ENCODE measurements around the gene PCDHA1. TPM values are rescaled to one million over a fixed set of nuclear protein-coding genes. Genes with fewer than 3 reads are reported as not detected.
A peak's percentile ranks its signal among the peaks of the same experiment; 100 is the strongest.

The PCDHA1 gene
- total RNA-seq, 1 experiment from 2014 or later: not detected

- H3K4me3 Mint-ChIP-seq (ENCODE audit: unreplicated experiment): peak overlapping the region; percentile 42
- peak overlapping the region; percentile 94 for H3K27ac Mint-ChIP-seq (ENCODE audit: low read depth, unreplicated experiment)
- intact Hi-C loops (cut with micrococcal nuclease): loop anchor here (1.0 to 5.0 kb wide), 6 partner anchors 27 to 278 kb away; partner anchors contain the start of genes PCDHA12, PCDHAC1 and PCDHAC2
- TF ChIP-seq CTCF (IDR thresholded peaks at IDR 0.05; ENCODE audit: unreplicated experiment): no peak
- ChIA-PET CTCF (interaction anchor here (0.5 to 8.3 kb wide), 16 partner anchors 10 to 658 kb away, joined by 3 to 74 read pairs (median 4); partner anchors contain the start of genes HBEGF, PCDHA12, PCDHAC1 and PCDHAC2), POLR2A (interaction anchor here (0.6 to 8.1 kb wide), 24 partner anchors 9 to 317 kb away, joined by 3 to 146 read pairs (median 4); partner anchors contain the start of genes PCDHA12, PCDHAC1, PCDHAC2 and PCDHB1)
- peaks cover 12% of the 10 kb centered on the region for H3K36me3 Mint-ChIP-seq (ENCODE audit: insufficient read depth, unreplicated experiment)
- H3K27me3 Mint-ChIP-seq (ENCODE audit: insufficient read depth, unreplicated experiment): no peaks in the 10 kb centered on the region
- TSS peak; percentile 41 for BruUV-seq (replicated peaks)
- peaks cover 30% of the 10 kb centered on the region for H3K4me1 Mint-ChIP-seq (ENCODE audit: insufficient read depth, unreplicated experiment)
- H3K9me3 Mint-ChIP-seq (ENCODE audit: unreplicated experiment): no peaks in the 10 kb centered on the region
- DNase-seq (ENCODE audit: unreplicated experiment): peak; percentile 97
Observed at GRCh38 chr5:141003791-141004611, 218.1 kb downstream of the PCDHA1 start.

GRCh38 chr5:141007791-141008190 lies 221.9 kb downstream of the PCDHA1 start:
- no TSS peak for BruUV-seq (replicated peaks)
- no peak overlapping the region for H3K27ac Mint-ChIP-seq (ENCODE audit: low read depth, unreplicated experiment)
- intact Hi-C loops (cut with micrococcal nuclease): no loop called here
- no peaks in the 10 kb centered on the region for H3K27me3 Mint-ChIP-seq (ENCODE audit: insufficient read depth, unreplicated experiment)
- TF ChIP-seq CTCF (IDR thresholded peaks at IDR 0.05; ENCODE audit: unreplicated experiment): no peak
- ChIA-PET POLR2A (interaction anchor here (1.4 to 1.8 kb wide), 2 partner anchors 8 to 41 kb away, joined by 3 to 6 read pairs; partner anchors contain the start of gene PCDHAC2), CTCF (interaction anchor here (0.8 to 3.2 kb wide), 4 partner anchors 25 to 98 kb away, joined by 3 to 21 read pairs (median 4); partner anchors contain the start of gene PCDHAC1)
- H3K36me3 Mint-ChIP-seq (ENCODE audit: insufficient read depth, unreplicated experiment): peaks cover 6% of the 10 kb centered on the region
- DNase-seq (ENCODE audit: unreplicated experiment): no peak
- H3K4me1 Mint-ChIP-seq (ENCODE audit: insufficient read depth, unreplicated experiment): peaks cover 16% of the 10 kb centered on the region
- no peaks in the 10 kb centered on the region for H3K9me3 Mint-ChIP-seq (ENCODE audit: unreplicated experiment)
- H3K4me3 Mint-ChIP-seq (ENCODE audit: unreplicated experiment): no peak overlapping the region

- Mint-ChIP-seq H3K9me3 (ENCODE audit: unreplicated experiment) (no peaks in the 10 kb centered on the region), H3K4me1 (ENCODE audit: insufficient read depth, unreplicated experiment) (peaks cover 5% of the 10 kb centered on the region), H3K4me3 (ENCODE audit: unreplicated experiment) (no peak overlapping the region), H3K27ac (ENCODE audit: low read depth, unreplicated experiment) (no peak overlapping the region), H3K27me3 (ENCODE audit: insufficient read depth, unreplicated experiment) (no peaks in the 10 kb centered on the region), H3K36me3 (ENCODE audit: insufficient read depth, unreplicated experiment) (no peaks in the 10 kb centered on the region)
- ChIA-PET CTCF (interaction anchor here (0.6 to 3.2 kb wide), 5 partner anchors 30 to 193 kb away, joined by 3 to 21 read pairs (median 3); partner anchors contain the start of gene PCDHAC1), POLR2A (interaction anchor here (0.7 to 1.3 kb wide), 4 partner anchors 10 to 1899 kb away, joined by 3 read pairs; no protein-coding TSS in a partner anchor)
- no peak for TF ChIP-seq CTCF (IDR thresholded peaks at IDR 0.05; ENCODE audit: unreplicated experiment)
- intact Hi-C loops (cut with micrococcal nuclease): no loop called here
- no peak for DNase-seq (ENCODE audit: unreplicated experiment)
- BruUV-seq (replicated peaks): no TSS peak
Observed at GRCh38 chr5:141010047-141010793, 224.3 kb downstream of the PCDHA1 start.
